ENCODE data around the gene REC8.

REC8 gene

GRCh38 chr14:24160499-24160849 is 11.4 kb upstream of the REC8 start:
- no peak for DNase-seq

GRCh38 chr14:24160850-24161804 is 10.8 kb upstream of the REC8 start, which contains the start of gene IRF9:
Gene IRF9 (plus strand): TSS chr14:24161265. CDS start chr14:24162145, 880 bp downstream.
- peak; percentile 97 to 99 for DNase-seq

- no peak for DNase-seq
These were observed 9.8 kb upstream of the REC8 start for GRCh38 chr14:24162093-24162492.

GRCh38 chr14:24164518-24164991 is 7.3 kb upstream of the REC8 start:
- DNase-seq, result no peak

GRCh38 chr14:24165785-24166184 is 6.1 kb upstream of the REC8 start:
- no peak for DNase-seq

- DNase-seq, result no peak
These were observed 4.3 kb upstream of the REC8 start for GRCh38 chr14:24167469-24168114.

- DNase-seq, result no peak
These were observed 481 bp downstream of the REC8 start for GRCh38 chr14:24172261-24172860.

GRCh38 chr14:24172871-24173281 is 996 bp downstream of the REC8 start:
- no peak for DNase-seq

- DNase-seq, result no peak
These were observed 4.7 kb downstream of the REC8 start for GRCh38 chr14:24176599-24176998.

- DNase-seq, result no peak
These were observed 5.4 kb downstream of the REC8 start for GRCh38 chr14:24177041-24177825.

GRCh38 chr14:24177891-24178290 is 6.0 kb downstream of the REC8 start:
- no peak for DNase-seq

- DNase-seq, result no peak
These were observed 6.7 kb downstream of the REC8 start for GRCh38 chr14:24178399-24179178.

- DNase-seq, result no peak
These were observed 7.5 kb downstream of the REC8 start for GRCh38 chr14:24179294-24179960.

- DNase-seq, result no peak
These were observed 8.3 kb downstream of the REC8 start for GRCh38 chr14:24179961-24180796.

- no peak for DNase-seq
These were observed 9.6 kb downstream of the REC8 start for GRCh38 chr14:24181371-24182077.

- DNase-seq, result no peak
These were observed 10.4 kb downstream of the REC8 start for GRCh38 chr14:24182110-24182882.

- DNase-seq, result no peak
These were observed 11.2 kb downstream of the REC8 start for GRCh38 chr14:24183014-24183481.

- DNase-seq, result no peak
These were observed 12.5 kb downstream of the REC8 start for GRCh38 chr14:24184104-24184970.

Data from activated CD4-positive, alpha-beta T cell treated with anti-CD3 and anti-CD28 coated beads, Interleukin-2, amount 50 U/mL, for 4 hours (primary cell).